Esophagus (tissue), 2 donors: ENCODE data around the gene PFKFB2. TPM values are rescaled to one million over a fixed set of nuclear protein-coding genes. Genes with fewer than 3 reads are reported as not detected.

Experiments used
- H3K27ac ChIP-seq, 2 donors: one replicate each; pipeline ENCODE4 v1.5.1; 2013; ENCODE audit warnings: low read depth in 2 of 2, mild to moderate bottlenecking in 2 of 2, inconsistent platforms in 1 of 2, low read length in 1 of 2, moderate library complexity in 1 of 2
- H3K27me3 ChIP-seq, 2 donors: one replicate each; pipeline ENCODE4 v1.6.1; 2013; ENCODE audit warnings: low read length in 2 of 2, control low read depth in 1 of 2, mild to moderate bottlenecking in 1 of 2; ENCODE audit not compliant: insufficient read depth in 2 of 2, control insufficient read depth in 1 of 2
- H3K36me3 ChIP-seq, 2 donors: one replicate each; pipeline ENCODE4 v1.6.1; 2013; ENCODE audit warnings: low read length in 1 of 2; ENCODE audit not compliant: control insufficient read depth in 2 of 2, insufficient read depth in 2 of 2
- H3K4me1 ChIP-seq, 2 donors: one replicate each; pipeline ENCODE4 v1.6.1; 2013; ENCODE audit warnings: low read length in 1 of 2; ENCODE audit not compliant: control insufficient read depth in 2 of 2, insufficient read depth in 2 of 2
- H3K4me3 ChIP-seq, 2 donors: one replicate each; pipeline ENCODE4 v1.5.1; 2013; ENCODE audit warnings: low read length in 2 of 2, mild to moderate bottlenecking in 2 of 2, low read depth in 1 of 2, moderate library complexity in 1 of 2
- H3K9me3 ChIP-seq, 2 donors: one replicate each; pipeline ENCODE4 v1.6.1; 2013; ENCODE audit warnings: mild to moderate bottlenecking in 2 of 2, low read depth in 1 of 2, low read length in 1 of 2, moderate library complexity in 1 of 2; ENCODE audit not compliant: control insufficient read depth in 2 of 2, insufficient read depth in 1 of 2
- WGBS, 2 donors: extraction: QIAGEN DNeasy Blood & Tissue Kit; methylation state at CpG; one replicate each; pipeline ENCODE4 v1.1.7; 2013; 5-methylcytosine and 5-hydroxymethylcytosine counted together
- polyA plus RNA-seq, 2 donors: library from polyadenylated mRNA; stranded (reverse); fragments of 200-250 nt; gene quantifications; one replicate each; pipeline ENCODE4 v1.2.3, GENCODE V29; 2013
- donor health status: healthy with polysubstance abuse.
- donor health status: Bipolar disorder and iron deficiency.

PFKFB2 gene
- polyA plus RNA-seq, 2 donors, result 4.7 to 8.3 TPM

DNA sequence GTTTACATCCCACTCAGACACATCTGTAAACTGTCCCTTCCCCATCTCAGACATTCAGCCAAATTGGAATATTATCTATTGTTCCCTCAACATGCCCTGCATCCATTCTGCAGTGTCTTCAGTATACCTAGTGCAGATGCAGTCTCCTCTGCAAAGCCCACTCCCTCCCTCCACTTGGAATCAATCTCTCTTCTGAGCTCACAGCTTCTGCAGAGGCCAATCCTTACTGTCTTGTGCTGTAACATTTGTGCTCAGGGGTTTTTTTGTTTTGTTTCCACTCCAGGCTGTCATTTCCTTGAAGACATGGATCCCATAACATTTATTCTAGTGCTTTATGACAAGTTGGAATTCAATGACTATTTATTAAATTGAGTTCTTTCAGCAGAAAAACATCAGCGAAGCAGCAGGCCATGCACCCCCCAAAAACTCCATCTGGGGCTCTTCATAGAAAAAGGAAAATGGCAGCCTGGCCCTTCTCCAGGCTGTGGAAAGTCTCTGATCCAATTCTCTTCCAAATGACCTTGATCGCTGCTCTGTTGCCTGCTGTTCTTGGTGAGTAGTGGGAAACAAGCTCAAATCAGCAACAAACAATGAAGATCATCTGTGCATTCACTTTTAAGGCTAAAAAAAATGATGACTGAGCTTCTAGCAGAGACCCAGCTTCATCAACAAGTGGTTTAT lies 59.7 kb downstream of the PFKFB2 start:
- WGBS, 2 donors, result 67 to 70% methylated on average over 2 of the region's 2 CpGs
- H3K9me3 ChIP-seq, result no peaks in the 10 kb centered on the region
- no peaks in the 10 kb centered on the region for H3K27me3 ChIP-seq
- H3K36me3 ChIP-seq, result no peaks in the 10 kb centered on the region
- no peaks in the 10 kb centered on the region for H3K4me1 ChIP-seq
- no peak overlapping the region for H3K27ac ChIP-seq
- no peak overlapping the region for H3K4me3 ChIP-seq

- Histone ChIP-seq H3K36me3 (no peaks in the 10 kb centered on the region), H3K4me3 (no peak overlapping the region), H3K27ac (no peak overlapping the region), H3K9me3 (no peaks in the 10 kb centered on the region), H3K27me3 (no peaks in the 10 kb centered on the region), H3K4me1 (no peaks in the 10 kb centered on the region)
- 64% methylated on average over 5 of the region's 5 CpGs for WGBS, 2 donors
These were observed 62.2 kb downstream of the PFKFB2 start for GRCh38 chr1:207115269-207115668.

- Histone ChIP-seq H3K9me3 (peaks cover 0 to 2% of the 10 kb centered on the region in 2 donors), H3K36me3 (no peaks in the 10 kb centered on the region), H3K27me3 (no peaks in the 10 kb centered on the region), H3K4me3 (no peak overlapping the region), H3K27ac (no peak overlapping the region), H3K4me1 (no peaks in the 10 kb centered on the region)
- 76 to 81% methylated on average over 3 of the region's 3 CpGs for WGBS, 2 donors
These were observed 71.3 kb downstream of the PFKFB2 start for GRCh38 chr1:207124389-207124788.

DNA sequence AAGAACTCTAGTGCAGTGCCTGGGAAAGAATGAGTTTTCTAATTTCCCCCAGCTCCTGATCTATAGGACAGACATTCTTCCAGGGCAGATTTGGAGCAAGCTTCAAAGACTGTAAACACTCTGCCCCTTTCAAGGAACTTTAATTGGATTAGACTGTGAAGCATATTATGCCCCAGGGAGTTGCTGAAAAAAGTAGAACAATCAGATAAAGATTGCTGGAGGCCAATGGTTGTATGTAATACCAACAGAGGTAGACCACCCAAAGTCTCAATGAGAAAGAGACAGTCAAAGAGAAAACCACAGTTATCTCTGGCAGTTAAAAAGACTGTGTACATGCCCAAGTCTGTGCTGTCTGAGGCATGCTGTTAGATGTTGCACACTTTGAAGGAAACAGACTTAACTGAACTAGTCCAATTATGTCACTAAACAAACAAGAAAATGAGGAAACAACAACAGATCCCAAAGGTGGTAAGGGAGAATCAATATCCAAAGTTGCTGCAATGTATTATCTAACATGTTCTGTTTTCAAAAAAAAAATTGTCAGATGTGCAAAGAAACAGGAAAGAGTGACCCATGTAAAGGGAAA lies 75.4 kb downstream of the PFKFB2 start:
- H3K4me3 ChIP-seq, result no peak overlapping the region
- H3K27me3 ChIP-seq, result no peaks in the 10 kb centered on the region
- no peak overlapping the region for H3K27ac ChIP-seq
- H3K4me1 ChIP-seq, result no peaks in the 10 kb centered on the region
- peaks cover 0 to 2% of the 10 kb centered on the region in 2 donors for H3K9me3 ChIP-seq
- H3K36me3 ChIP-seq, result no peaks in the 10 kb centered on the region

- Histone ChIP-seq H3K4me1 (no peaks in the 10 kb centered on the region), H3K27me3 (no peaks in the 10 kb centered on the region), H3K9me3 (peaks cover 0 to 2% of the 10 kb centered on the region in 2 donors), H3K4me3 (no peak overlapping the region), H3K27ac (no peak overlapping the region), H3K36me3 (no peaks in the 10 kb centered on the region)
These were observed 76.0 kb downstream of the PFKFB2 start for GRCh38 chr1:207129053-207129452.

Other genes with a start within 250 kb of the PFKFB2 start
- under 1 TPM in 1 of 2 donors, not detected in 1; 0.05 TPM for gene IL20, start 187.7 kb upstream of the PFKFB2 start, polyA plus RNA-seq
- not detected for gene IL24, start 155.8 kb upstream of the PFKFB2 start, polyA plus RNA-seq
- gene FCMR, start 131.3 kb upstream of the PFKFB2 start, polyA plus RNA-seq, result 1 to 10 TPM in 1 of 2 donors, under 1 TPM in 1; 0.90 to 2.5 TPM
- 1 to 10 TPM in 1 of 2 donors, under 1 TPM in 1; 0.24 to 1.2 TPM for gene PIGR, start 106.8 kb upstream of the PFKFB2 start, polyA plus RNA-seq
- gene FCAMR, start 82.8 kb upstream of the PFKFB2 start, polyA plus RNA-seq, result under 1 TPM; 0.02 to 0.06 TPM
- gene C1orf116, start 20.5 kb upstream of the PFKFB2 start, polyA plus RNA-seq, result 10 to 100 TPM; 72.9 to 85.8 TPM
- gene YOD1, start 2.1 kb upstream of the PFKFB2 start, polyA plus RNA-seq, result 10 to 100 TPM; 13.9 to 39.4 TPM
- gene C4BPB, start 35.6 kb downstream of the PFKFB2 start, polyA plus RNA-seq, result under 1 TPM in 1 of 2 donors, not detected in 1; 0.08 TPM
- gene C4BPA, start 51.0 kb downstream of the PFKFB2 start, polyA plus RNA-seq, result under 1 TPM in 1 of 2 donors, not detected in 1; 0.01 TPM